HG03342 (cell line): ENCODE data around the gene DNAH2.

Source experiments
- ATAC-seq: cut with Tn5 transposase; IDR thresholded peaks from one replicate; pipeline ENCODE4 v1.9.1; 2021; ENCODE audit warnings: mild to moderate bottlenecking, moderate library complexity; ENCODE audit not compliant: unreplicated experiment

DNAH2 gene

GRCh38 chr17:7849130-7849750, 131.7 kb downstream of the DNAH2 start:
- no peak for ATAC-seq

GRCh38 chr17:7849751-7850504, 132.4 kb downstream of the DNAH2 start:
- no peak for ATAC-seq

DNA sequence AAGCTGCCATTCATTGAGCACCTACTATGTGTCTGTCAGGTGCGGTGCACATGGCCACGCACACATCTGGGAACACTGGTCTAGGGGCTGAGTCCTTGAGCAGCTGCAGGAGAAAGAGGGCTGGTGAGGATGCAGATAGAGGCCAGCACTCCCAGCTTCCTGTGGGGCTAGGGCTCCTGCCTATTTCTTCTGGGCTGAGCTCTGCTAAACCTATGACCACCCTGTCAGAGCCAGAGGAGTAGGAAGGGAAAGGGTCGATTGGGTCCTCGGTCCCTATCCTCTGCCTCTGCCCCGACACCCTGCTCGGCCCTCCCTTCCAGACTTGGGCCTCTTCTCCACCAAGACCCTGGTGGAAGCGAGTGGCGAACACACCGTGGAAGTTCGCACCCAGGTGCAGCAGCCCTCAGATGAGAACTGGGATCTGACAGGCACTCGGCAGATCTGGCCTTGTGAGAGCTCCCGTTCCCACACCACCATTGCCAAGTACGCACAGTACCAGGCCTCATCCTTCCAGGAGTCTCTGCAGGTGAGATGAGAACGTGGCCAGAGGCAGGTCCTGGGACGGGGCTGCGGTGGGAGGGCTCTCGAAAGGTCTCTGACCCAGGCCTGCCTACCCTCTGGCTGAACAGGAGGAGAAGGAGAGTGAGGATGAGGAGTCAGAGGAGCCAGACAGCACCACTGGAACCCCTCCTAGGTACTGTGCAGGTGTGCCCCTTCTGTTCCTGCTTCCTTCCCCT, 133.3 kb downstream of the DNAH2 start:
- no peak for ATAC-seq

DNA sequence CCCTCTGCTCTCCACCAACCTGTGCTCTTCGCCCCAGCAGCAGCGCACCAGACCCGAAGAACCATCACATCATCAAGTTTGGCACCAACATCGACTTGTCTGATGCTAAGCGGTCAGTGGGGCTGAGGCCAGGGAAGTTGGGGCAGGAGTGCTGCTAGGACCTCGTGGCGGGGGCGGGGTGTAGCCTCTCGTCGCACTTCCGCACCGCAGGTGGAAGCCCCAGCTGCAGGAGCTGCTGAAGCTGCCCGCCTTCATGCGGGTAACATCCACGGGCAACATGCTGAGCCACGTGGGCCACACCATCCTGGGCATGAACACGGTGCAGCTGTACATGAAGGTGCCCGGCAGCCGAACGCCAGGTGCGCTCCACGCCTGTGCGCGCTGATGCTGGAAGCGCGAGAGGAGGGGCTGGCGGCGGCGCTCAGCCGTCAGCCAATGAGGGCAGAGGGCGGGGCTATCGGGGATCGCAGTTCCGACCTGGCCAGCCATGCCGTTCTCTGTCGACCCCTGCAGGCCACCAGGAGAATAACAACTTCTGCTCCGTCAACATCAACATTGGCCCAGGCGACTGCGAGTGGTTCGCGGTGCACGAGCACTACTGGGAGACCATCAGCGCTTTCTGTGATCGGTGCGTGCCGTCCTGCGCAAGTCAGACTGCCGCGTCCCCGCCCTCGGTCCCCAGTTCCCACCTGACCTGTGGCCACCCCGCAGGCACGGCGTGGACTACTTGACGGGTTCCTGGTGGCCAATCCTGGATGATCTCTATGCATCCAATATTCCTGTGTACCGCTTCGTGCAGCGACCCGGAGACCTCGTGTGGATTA, 134.1 kb downstream of the DNAH2 start:
- peak; percentile 64 for ATAC-seq

DNA sequence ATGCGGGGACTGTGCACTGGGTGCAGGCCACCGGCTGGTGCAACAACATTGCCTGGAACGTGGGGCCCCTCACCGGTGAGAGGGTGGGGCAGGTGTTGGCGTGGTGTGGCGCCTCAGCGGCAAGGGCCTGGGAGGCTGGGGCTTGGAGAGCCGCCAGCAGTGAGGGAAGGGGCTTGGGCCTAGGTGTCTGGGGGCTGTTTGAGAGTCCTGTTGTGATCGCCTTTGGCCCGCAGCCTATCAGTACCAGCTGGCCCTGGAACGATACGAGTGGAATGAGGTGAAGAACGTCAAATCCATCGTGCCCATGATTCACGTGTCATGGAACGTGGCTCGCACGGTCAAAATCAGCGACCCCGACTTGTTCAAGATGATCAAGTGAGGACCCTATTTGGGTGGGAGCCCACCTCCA, 134.7 kb downstream of the DNAH2 start:
- no peak for ATAC-seq

- ATAC-seq, result no peak
Measured at GRCh38 chr17:7852919-7853690, 135.6 kb downstream of the DNAH2 start.

DNA sequence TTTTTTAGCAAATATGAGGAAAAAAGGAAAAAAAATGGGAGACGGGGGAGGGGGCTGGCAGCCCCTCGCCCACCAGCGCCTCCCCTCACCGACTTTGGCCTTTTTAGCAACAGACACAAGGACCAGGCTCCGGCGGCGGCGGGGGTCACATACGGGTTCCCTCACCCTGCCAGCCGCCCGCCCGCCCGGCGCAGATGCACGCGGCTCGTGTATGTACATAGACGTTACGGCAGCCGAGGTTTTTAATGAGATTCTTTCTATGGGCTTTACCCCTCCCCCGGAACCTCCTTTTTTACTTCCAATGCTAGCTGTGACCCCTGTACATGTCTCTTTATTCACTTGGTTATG, 136.1 kb downstream of the DNAH2 start:
- no peak for ATAC-seq

DNA sequence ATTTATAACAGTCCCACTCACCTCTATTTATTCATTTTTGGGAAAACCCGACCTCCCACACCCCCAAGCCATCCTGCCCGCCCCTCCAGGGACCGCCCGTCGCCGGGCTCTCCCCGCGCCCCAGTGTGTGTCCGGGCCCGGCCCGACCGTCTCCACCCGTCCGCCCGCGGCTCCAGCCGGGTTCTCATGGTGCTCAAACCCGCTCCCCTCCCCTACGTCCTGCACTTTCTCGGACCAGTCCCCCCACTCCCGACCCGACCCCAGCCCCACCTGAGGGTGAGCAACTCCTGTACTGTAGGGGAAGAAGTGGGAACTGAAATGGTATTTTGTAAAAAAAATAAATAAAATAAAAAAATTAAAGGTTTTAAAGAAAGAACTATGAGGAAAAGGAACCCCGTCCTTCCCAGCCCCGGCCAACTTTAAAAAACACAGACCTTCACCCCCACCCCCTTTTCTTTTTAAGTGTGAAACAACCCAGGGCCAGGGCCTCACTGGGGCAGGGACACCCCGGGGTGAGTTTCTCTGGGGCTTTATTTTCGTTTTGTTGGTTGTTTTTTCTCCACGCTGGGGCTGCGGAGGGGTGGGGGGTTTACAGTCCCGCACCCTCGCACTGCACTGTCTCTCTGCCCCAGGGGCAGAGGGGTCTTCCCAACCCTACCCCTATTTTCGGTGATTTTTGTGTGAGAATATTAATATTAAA, 136.7 kb downstream of the DNAH2 start:
- ATAC-seq, result no peak

- no peak for ATAC-seq
Measured at GRCh38 chr17:7854851-7855659, 137.5 kb downstream of the DNAH2 start, which contains the start of gene TMEM88. TSS of gene TMEM88 (plus strand) at chr17:7855066. CDS start at chr17:7855075, 9 bp downstream.

- ATAC-seq, result no peak
Measured at GRCh38 chr17:7855660-7856010, 138.1 kb downstream of the DNAH2 start.

DNA sequence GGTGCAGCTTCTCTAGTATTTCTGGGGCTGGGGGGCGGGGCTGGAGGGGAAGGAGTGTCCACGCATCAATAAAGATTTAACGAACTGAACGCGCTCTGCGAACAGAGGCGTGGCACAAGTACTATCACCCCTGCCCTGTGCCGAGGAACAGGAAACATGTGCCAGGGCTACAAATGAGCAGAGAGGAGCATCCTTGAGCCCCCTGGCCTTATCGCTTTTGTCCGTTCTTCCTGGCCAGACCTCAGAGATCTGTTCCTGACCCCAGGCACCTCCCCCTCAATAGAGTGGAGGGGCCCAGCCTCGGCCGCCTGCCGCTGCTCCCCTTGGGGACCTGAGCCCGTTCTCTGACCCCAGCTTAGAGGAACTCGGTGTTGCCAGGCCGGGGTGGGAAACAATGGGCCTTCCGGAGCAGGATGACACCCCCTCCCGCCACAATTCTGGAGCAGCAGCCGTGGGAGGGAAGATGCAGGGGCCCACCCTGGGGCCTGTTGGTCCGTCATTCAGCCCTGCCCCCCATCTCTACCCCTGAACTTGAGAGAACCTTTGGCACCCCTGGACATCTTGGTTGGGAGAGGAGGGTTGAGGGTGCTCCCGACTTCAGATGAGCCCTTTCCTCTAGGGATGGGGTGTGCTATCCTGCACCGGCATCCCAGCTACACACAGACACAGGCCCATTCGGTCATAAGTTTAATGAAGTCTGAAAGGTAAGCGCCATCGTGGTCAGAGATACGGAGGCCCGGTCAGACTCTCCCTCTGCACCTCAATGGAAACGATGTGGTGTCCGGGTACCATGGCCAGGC, 138.7 kb downstream of the DNAH2 start:
- ATAC-seq, result no peak

GRCh38 chr17:7856811-7857712, 139.5 kb downstream of the DNAH2 start, which contains the start of gene NAA38:
TSS of gene NAA38 (minus strand) at chr17:7857559. CDS start at chr17:7857463, 96 bp downstream.
- peak; percentile 72 for ATAC-seq

DNA sequence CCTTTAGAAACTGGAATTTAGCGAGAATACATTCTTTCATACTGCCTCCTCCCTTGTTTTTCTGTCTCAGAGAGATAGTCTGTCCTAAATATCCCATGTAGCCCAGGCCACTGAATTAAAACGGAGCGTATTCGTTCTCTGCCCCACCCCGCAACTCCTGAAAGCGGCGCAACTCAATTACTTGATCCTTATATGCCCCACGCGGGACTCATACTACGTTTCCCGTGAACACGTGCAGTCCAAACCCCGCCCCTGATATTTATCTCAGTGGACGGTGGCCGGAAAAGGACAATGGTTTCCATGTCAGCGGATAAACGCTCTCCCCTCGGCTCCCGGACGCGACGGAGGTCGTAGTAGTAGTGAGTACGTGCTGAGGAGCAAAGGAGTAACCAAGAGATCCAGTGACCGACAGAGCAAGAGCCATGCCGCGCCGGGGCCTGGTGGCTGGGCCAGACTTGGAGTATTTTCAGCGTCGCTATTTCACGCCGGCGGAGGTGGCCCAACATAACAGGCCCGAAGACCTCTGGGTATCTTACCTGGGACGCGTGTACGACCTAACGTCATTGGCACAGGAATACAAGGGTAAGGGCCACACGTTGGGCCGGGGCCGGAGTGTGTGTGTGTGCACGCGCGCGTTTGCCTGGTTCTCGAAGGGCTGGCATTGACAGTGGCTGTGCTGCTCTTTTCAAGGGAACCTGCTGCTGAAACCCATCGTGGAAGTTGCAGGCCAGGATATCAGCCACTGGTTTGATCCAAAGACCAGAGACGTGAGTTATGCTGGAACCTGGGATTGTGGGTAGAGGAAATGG, 140.4 kb downstream of the DNAH2 start, which contains the start of gene CYB5D1:
CYB5D1 (plus strand) TSS at position 291 of the 809 bp plus-strand sequence; CDS start at position 423, 132 bp downstream.
- ATAC-seq, result peak; percentile 29

GRCh38 chr17:7858522-7858810, 140.9 kb downstream of the DNAH2 start:
- ATAC-seq, result no peak

- ATAC-seq, result no peak
Measured at GRCh38 chr17:7859028-7859427, 141.5 kb downstream of the DNAH2 start.
